Breast epithelium (tissue), 3 donors: ENCODE measurements around the gene BRD1.

Experiments
- CTCF ChIP-seq, 3 donors: fragments of 450-650 bp; IDR thresholded peaks; one replicate each; pipeline ENCODE4 v1.5.1; 2016 to 2017; ENCODE audit warnings: antibody characterized with exemption in 3 of 3, mild to moderate bottlenecking in 3 of 3, moderate library complexity in 3 of 3
- POLR2A ChIP-seq: fragments of 450-650 bp; IDR thresholded peaks from one replicate; pipeline ENCODE4 v1.6.1; 2016; ENCODE audit warnings: antibody characterized with exemption, mild to moderate bottlenecking, moderate library complexity

GRCh38 chr22:49752598-49753091 lies 75.0 kb downstream of the BRD1 start:
- no peak for TF ChIP-seq POLR2A
- no peak for TF ChIP-seq CTCF (IDR thresholded peaks at IDR 0.05)
